Heart left ventricle (tissue), 16 donors: Measurements from ENCODE around the gene CPE. TPM values are rescaled to one million over a fixed set of nuclear protein-coding genes. Genes with fewer than 3 reads are reported as not detected.

Experiments used
- ATAC-seq, 4 donors: fragments of 200-7000 bp; cut with Tn5 transposase; one replicate each; pipeline ENCODE4 v1.9.1; 2020 to 2022; ENCODE audit warnings: moderate library complexity in 4 of 4, mild to moderate bottlenecking in 3 of 4, moderate number of reproducible peaks in 1 of 4
- DNase-seq, 5 donors: peaks; one replicate each; pipeline ENCODE4 v3.0.0-alpha.2; 2020
- H3K27ac ChIP-seq, 12 donors: fragments of 200-600 bp; sonication (generic) in 4 of 12; one replicate each; pipeline versions ENCODE4 v1.5.0 to v1.8.0; 2016 to 2022; ENCODE audit warnings: mild to moderate bottlenecking in 2 of 12
- H3K27me3 ChIP-seq, 9 donors: fragments of 200-600 bp; sonication (generic) in 2 of 9; one replicate each; pipeline versions ENCODE4 v1.5.1 to v1.8.0; 2016 to 2022; ENCODE audit warnings: mild to moderate bottlenecking in 3 of 9
- H3K36me3 ChIP-seq, 9 donors: fragments of 200-600 bp; sonication (generic) in 2 of 9; one replicate each; pipeline versions ENCODE4 v1.5.0 to v1.8.0; 2018 to 2022; ENCODE audit warnings: mild to moderate bottlenecking in 2 of 9
- H3K4me1 ChIP-seq, 12 donors: fragments of 200-600 bp; sonication (generic) in 4 of 12; one replicate each; pipeline versions ENCODE4 v1.5.0 to v1.8.0; 2016 to 2022; ENCODE audit warnings: mild to moderate bottlenecking in 3 of 12
- H3K4me3 ChIP-seq, 12 donors: fragments of 200-600 bp; sonication (generic) in 4 of 12; one replicate each; pipeline versions ENCODE4 v1.5.0 to v1.8.0; 2017 to 2022; ENCODE audit warnings: mild to moderate bottlenecking in 9 of 12, moderate library complexity in 4 of 12
- H3K9me3 ChIP-seq, 12 donors: fragments of 200-600 bp; sonication (generic) in 4 of 12; one replicate each; pipeline versions ENCODE4 v1.5.0 to v1.8.0; 2016 to 2022; ENCODE audit warnings: mild to moderate bottlenecking in 1 of 12
- CTCF ChIP-seq, 12 donors: fragments of 200-600 bp; sonication (generic) in 4 of 12; IDR thresholded peaks; one replicate each; pipeline versions ENCODE4 v1.5.0 to v1.8.0; 2018 to 2022; ENCODE audit warnings: antibody characterized with exemption in 12 of 12, mild to moderate bottlenecking in 5 of 12
- POLR2A ChIP-seq, 2 donors: fragments of 450-650 bp; IDR thresholded peaks; one replicate each; pipeline ENCODE4 v1.6.1; 2017; ENCODE audit warnings: antibody characterized with exemption in 2 of 2, mild to moderate bottlenecking in 2 of 2, moderate library complexity in 2 of 2
- WGBS, 4 donors: extraction: QIAGEN DNeasy Blood & Tissue Kit in 2 of 4; methylation state at CpG; one replicate each; pipeline versions ENCODE4 v1.1.5 to v1.1.7; 2013 to 2018; 5-methylcytosine and 5-hydroxymethylcytosine counted together
- intact Hi-C, 10 donors: fragments of 100-400 bp; cut with DNase I; formaldehyde crosslinking; loops; one replicate each; pipeline versions ENCODE4 v1.11.1 to v1.14.2; 2022
- polyA plus RNA-seq, 2 donors: library from polyadenylated mRNA; stranded (reverse); fragments of 200-250 nt; gene quantifications; one replicate each; pipeline ENCODE4 v1.2.3, GENCODE V29; 2013
- total RNA-seq, 9 donors: library from RNA; depleted of rRNA in 2 of 9; stranded (reverse); fragments of >200 nt in 2 of 9; fragmentation: NEBNext Ultra II Directional in 3 of 9; extraction: Animal tissue kit (Norgen Biotek cat#: 25700) in 3 of 9; gene quantifications; one replicate each; pipeline versions ENCODE4 v1.1.0 to v1.2.4, GENCODE V29; 2016 to 2023
- donor health status: ischemic (EF 13 %, LVEDD 7.1; RV severe dilation, severe dysfunction).
- donor health status: healthy with polysubstance abuse.
- donor health status: DM: no; HTN: yes; CAD: no.
- donor health status: DM: no; HTN: no; CAD: no.
- donor health status: ischemic (EF 25% LVEDD 6.9; RV normal size, moderate dysfunction).
- donor health status: ischemic (EF 25% LVEDD 5.7; RV mildly dilated, moderate dysfunction).
- donor health status: healthy.
- donor health status: DM: yes; HTN: yes; CAD: no.
- donor health status: ischemic (EF 35%, LVEDD 5.7; RV mildly dilated, moderate dysfunction).
- donor health status: nonischemic (EF 11% LVEDD 7.7; RV severe dilation, severe dysfunction).
- donor health status: DM: yes; HTN: yes; CAD: no.
- donor health status: PGD.
- donor health status: ischemic (EF 29% LVEDD 5.4; RV normal size, mild dysfunction).
- donor health status: nonischemic (EF 23%, LVEDD 6.1; RV moderate dilation, normal function).

The CPE gene
- total and polyA plus RNA-seq, 11 donors, result 13.3 to 115 (median 28.4) TPM

GRCh38 chr4:165439344-165439743 lies 60.5 kb downstream of the CPE start:
- intact Hi-C loops, result no loop called here
- WGBS, 4 donors, result 58 to 70% (median 63%) methylated on average over 2 of the region's 2 CpGs
- H3K4me1 ChIP-seq, result peaks cover 0 to 11% (median 0%) of the 10 kb centered on the region in 12 donors
- no peak for DNase-seq
- H3K27ac ChIP-seq, result no peak overlapping the region
- peaks cover 0 to 2% (median 0%) of the 10 kb centered on the region in 9 donors for H3K27me3 ChIP-seq
- H3K36me3 ChIP-seq, result no peaks in the 10 kb centered on the region
- H3K9me3 ChIP-seq, result no peaks in the 10 kb centered on the region
- TF ChIP-seq POLR2A (IDR thresholded peaks at IDR 0.05), result no peak
- no peak for TF ChIP-seq CTCF (IDR thresholded peaks at IDR 0.05)
- ATAC-seq, result no peak
- H3K4me3 ChIP-seq, result no peak overlapping the region

- TF ChIP-seq POLR2A (IDR thresholded peaks at IDR 0.05) (no peak), CTCF (IDR thresholded peaks at IDR 0.05) (no peak)
Observed at GRCh38 chr4:165439981-165440380, 61.2 kb downstream of the CPE start.

GRCh38 chr4:165440415-165441158 lies 61.8 kb downstream of the CPE start:
- no peak for ATAC-seq
- intact Hi-C loops, result no loop called here
- Histone ChIP-seq H3K27ac (no peak overlapping the region), H3K27me3 (no peaks in the 10 kb centered on the region), H3K36me3 (no peaks in the 10 kb centered on the region), H3K4me3 (no peak overlapping the region), H3K4me1 (peaks cover 0 to 11% (median 0%) of the 10 kb centered on the region in 12 donors), H3K9me3 (no peaks in the 10 kb centered on the region)
- WGBS, 4 donors, result 61 to 67% (median 65%) methylated on average over 7 of the region's 7 CpGs
- no peak for DNase-seq
- TF ChIP-seq POLR2A (IDR thresholded peaks at IDR 0.05) (no peak), CTCF (IDR thresholded peaks at IDR 0.05) (no peak)

More at GRCh38 chr4:165439981-165440380, 61.2 kb downstream of the CPE start:
- Histone ChIP-seq H3K4me3 (no peak overlapping the region), H3K36me3 (no peaks in the 10 kb centered on the region), H3K27me3 (no peaks in the 10 kb centered on the region), H3K4me1 (peaks cover 0 to 11% (median 0%) of the 10 kb centered on the region in 12 donors), H3K27ac (no peak overlapping the region), H3K9me3 (no peaks in the 10 kb centered on the region)
- WGBS, 4 donors, result 54 to 75% (median 64%) methylated on average over 1 of the region's 1 CpG
- intact Hi-C loops, result no loop called here
- DNase-seq (no peak), ATAC-seq (no peak)

- Histone ChIP-seq H3K4me3 (no peak overlapping the region), H3K4me1 (peaks cover 0 to 11% (median 0%) of the 10 kb centered on the region in 12 donors), H3K9me3 (no peaks in the 10 kb centered on the region), H3K27me3 (no peaks in the 10 kb centered on the region), H3K27ac (no peak overlapping the region), H3K36me3 (no peaks in the 10 kb centered on the region)
- no peak for DNase-seq
- intact Hi-C loops, result no loop called here
- TF ChIP-seq POLR2A (IDR thresholded peaks at IDR 0.05), result no peak
- no peak for TF ChIP-seq CTCF (IDR thresholded peaks at IDR 0.05)
- no peak for ATAC-seq
- 93 to 97% (median 95%) methylated on average over 1 of the region's 1 CpG for WGBS, 4 donors
Observed at GRCh38 chr4:165443276-165443675, 64.5 kb downstream of the CPE start.
